Stimulated activated effector memory CD8-positive, alpha-beta T cell treated with anti-CD3 and anti-CD28 coated beads, Interleukin-12 subunit alpha, Interleukin-12 subunit beta, amount 100 ng/mL, for 72 hours (primary cell): ENCODE measurements around the gene HSD17B12.
"Not testable (repeated sequence)": the region's sequence is repeated elsewhere in the genome, so short reads cannot be mapped to it uniquely, and the experiment has no call there.

Experiments
- ATAC-seq: fragments of 150-1000 bp; cut with Tn5 transposase; 2 replicates; pipeline ENCODE4 v1.10.0; 2021
- DNase-seq, 2 donors: peaks; one replicate each; pipeline ENCODE4 v3.0.0; 2021 to 2022; ENCODE audit warnings: low spot score in 2 of 2
- H3K27ac Mint-ChIP-seq: one replicate; pipeline ENCODE4 v1.8.0; 2022; ENCODE audit warnings: mild to moderate bottlenecking, mixed read lengths
- H3K36me3 Mint-ChIP-seq: one replicate; pipeline ENCODE4 v1.8.0; 2022; ENCODE audit warnings: mild to moderate bottlenecking, mixed read lengths
- H3K4me1 Mint-ChIP-seq: one replicate; pipeline ENCODE4 v1.8.0; 2022; ENCODE audit warnings: mixed read lengths
- H3K4me3 Mint-ChIP-seq: one replicate; pipeline ENCODE4 v1.8.0; 2022; ENCODE audit warnings: mild to moderate bottlenecking, mixed read lengths
- H3K9me3 Mint-ChIP-seq: one replicate; pipeline ENCODE4 v1.8.0; 2022; ENCODE audit warnings: mixed read lengths

HSD17B12 gene

DNA sequence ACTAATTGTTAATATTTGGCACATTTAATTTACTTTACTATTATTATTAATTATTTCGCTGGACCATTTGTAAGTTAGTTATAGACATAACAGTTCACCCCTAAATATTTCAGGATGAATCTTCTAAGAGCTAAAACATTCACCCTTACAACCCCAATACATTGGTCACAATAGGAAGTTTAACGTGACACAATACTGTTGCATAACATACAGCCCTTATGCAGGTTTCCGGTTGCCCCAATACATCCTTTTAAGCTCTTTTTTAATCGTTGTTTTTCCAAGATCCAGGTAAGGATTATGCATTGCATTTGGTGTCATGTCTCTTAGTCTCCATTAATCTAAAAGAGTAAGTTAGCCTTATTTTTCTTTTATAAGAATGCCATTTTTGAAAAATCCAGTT is 71.2 kb downstream of the HSD17B12 start:
- ATAC-seq, result no peak
- peaks cover 20% of the 10 kb centered on the region for H3K36me3 Mint-ChIP-seq
- DNase-seq, result no peak

GRCh38 chr11:43756575-43756974 is 76.0 kb downstream of the HSD17B12 start:
- H3K9me3 Mint-ChIP-seq, result no peaks in the 10 kb centered on the region
- ATAC-seq (no peak), DNase-seq (no peak)
- peaks cover 20% of the 10 kb centered on the region for H3K36me3 Mint-ChIP-seq
- H3K27ac Mint-ChIP-seq, result no peak overlapping the region
- no peaks in the 10 kb centered on the region for H3K4me1 Mint-ChIP-seq
- H3K4me3 Mint-ChIP-seq, result no peak overlapping the region

More for the DNA sequence above, 71.2 kb downstream of the HSD17B12 start:
- Mint-ChIP-seq H3K27ac (no peak overlapping the region), H3K4me1 (no peaks in the 10 kb centered on the region), H3K4me3 (no peak overlapping the region), H3K9me3 (peaks cover 6% of the 10 kb centered on the region)

GRCh38 chr11:43758927-43759326 is 78.4 kb downstream of the HSD17B12 start:
- H3K4me1 Mint-ChIP-seq, result no peaks in the 10 kb centered on the region
- no peak for DNase-seq
- no peak overlapping the region for H3K27ac Mint-ChIP-seq
- peaks cover 16% of the 10 kb centered on the region for H3K36me3 Mint-ChIP-seq
- ATAC-seq, result no peak
- H3K9me3 Mint-ChIP-seq, result no peaks in the 10 kb centered on the region
- H3K4me3 Mint-ChIP-seq, result no peak overlapping the region

GRCh38 chr11:43760902-43761301 is 80.4 kb downstream of the HSD17B12 start:
- Mint-ChIP-seq H3K9me3 (peaks cover 12% of the 10 kb centered on the region), H3K36me3 (peaks cover 5% of the 10 kb centered on the region)
- no peak for ATAC-seq

GRCh38 chr11:43765194-43765593 is 84.7 kb downstream of the HSD17B12 start:
- Mint-ChIP-seq H3K4me1 (no peaks in the 10 kb centered on the region), H3K4me3 (no peak overlapping the region), H3K36me3 (peaks cover 5% of the 10 kb centered on the region), H3K9me3 (peaks cover 17% of the 10 kb centered on the region), H3K27ac (no peak overlapping the region)
- DNase-seq (no peak), ATAC-seq (no peak)

More at GRCh38 chr11:43760902-43761301, 80.4 kb downstream of the HSD17B12 start:
- Mint-ChIP-seq H3K4me3 (no peak overlapping the region), H3K27ac (no peak overlapping the region), H3K4me1 (no peaks in the 10 kb centered on the region)
- no peak for DNase-seq

- not testable (repeated sequence) for DNase-seq, H3K4me3 Mint-ChIP-seq
Observed at GRCh38 chr11:43768654-43769053, 88.1 kb downstream of the HSD17B12 start.

GRCh38 chr11:43770173-43770572 is 89.6 kb downstream of the HSD17B12 start:
- no peak overlapping the region for H3K27ac Mint-ChIP-seq

More at GRCh38 chr11:43768654-43769053, 88.1 kb downstream of the HSD17B12 start:
- not testable (repeated sequence) for H3K27ac Mint-ChIP-seq, H3K4me1 Mint-ChIP-seq, H3K36me3 Mint-ChIP-seq, ATAC-seq
- H3K9me3 Mint-ChIP-seq, result peaks cover 17% of the 10 kb centered on the region

GRCh38 chr11:43772733-43773132 is 92.2 kb downstream of the HSD17B12 start:
- no peak overlapping the region for H3K4me3 Mint-ChIP-seq
- ATAC-seq (no peak), DNase-seq (no peak)
- peaks cover 4% of the 10 kb centered on the region for H3K36me3 Mint-ChIP-seq
- H3K9me3 Mint-ChIP-seq, result peaks cover 5% of the 10 kb centered on the region
- no peak overlapping the region for H3K27ac Mint-ChIP-seq
- H3K4me1 Mint-ChIP-seq, result no peaks in the 10 kb centered on the region

More at GRCh38 chr11:43770173-43770572, 89.6 kb downstream of the HSD17B12 start:
- DNase-seq, result no peak
- no peak for ATAC-seq
- Mint-ChIP-seq H3K4me1 (no peaks in the 10 kb centered on the region), H3K4me3 (no peak overlapping the region), H3K9me3 (peaks cover 15% of the 10 kb centered on the region), H3K36me3 (peaks cover 1% of the 10 kb centered on the region)

- H3K27ac Mint-ChIP-seq, result no peak overlapping the region
- peaks cover 5% of the 10 kb centered on the region for H3K36me3 Mint-ChIP-seq
- ATAC-seq, result no peak
- no peak for DNase-seq
- no peaks in the 10 kb centered on the region for H3K4me1 Mint-ChIP-seq
- peaks cover 5% of the 10 kb centered on the region for H3K9me3 Mint-ChIP-seq
- H3K4me3 Mint-ChIP-seq, result no peak overlapping the region
Observed at GRCh38 chr11:43774786-43775185, 94.2 kb downstream of the HSD17B12 start.

- no peak overlapping the region for H3K27ac Mint-ChIP-seq
- DNase-seq, result no peak
- H3K36me3 Mint-ChIP-seq, result peaks cover 5% of the 10 kb centered on the region
- H3K4me1 Mint-ChIP-seq, result no peaks in the 10 kb centered on the region
- peaks cover 15% of the 10 kb centered on the region for H3K9me3 Mint-ChIP-seq
- no peak overlapping the region for H3K4me3 Mint-ChIP-seq
- no peak for ATAC-seq
Observed at GRCh38 chr11:43779306-43779705, 98.8 kb downstream of the HSD17B12 start.

DNA sequence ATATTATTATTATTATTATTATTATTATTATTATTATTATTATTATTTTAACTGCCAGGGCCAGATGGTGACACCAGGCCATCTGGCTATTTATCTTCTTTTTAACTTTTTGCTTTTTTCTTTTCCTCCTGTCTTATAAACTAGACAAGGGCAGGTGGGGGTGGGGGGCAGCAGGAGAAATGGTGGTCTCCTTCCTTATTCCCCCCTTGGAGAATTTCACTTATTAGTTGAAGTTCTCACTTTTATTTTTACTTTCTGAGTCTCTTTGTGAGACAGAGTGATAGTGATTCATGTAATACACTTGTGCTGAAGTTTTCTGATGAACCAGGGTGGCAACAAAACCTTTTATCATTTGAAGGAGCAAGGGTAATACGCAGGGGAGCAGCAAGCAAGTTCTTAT is 103.8 kb downstream of the HSD17B12 start:
- H3K36me3 Mint-ChIP-seq, result no peaks in the 10 kb centered on the region
- peaks cover 15% of the 10 kb centered on the region for H3K9me3 Mint-ChIP-seq
- H3K4me1 Mint-ChIP-seq, result no peaks in the 10 kb centered on the region

DNA sequence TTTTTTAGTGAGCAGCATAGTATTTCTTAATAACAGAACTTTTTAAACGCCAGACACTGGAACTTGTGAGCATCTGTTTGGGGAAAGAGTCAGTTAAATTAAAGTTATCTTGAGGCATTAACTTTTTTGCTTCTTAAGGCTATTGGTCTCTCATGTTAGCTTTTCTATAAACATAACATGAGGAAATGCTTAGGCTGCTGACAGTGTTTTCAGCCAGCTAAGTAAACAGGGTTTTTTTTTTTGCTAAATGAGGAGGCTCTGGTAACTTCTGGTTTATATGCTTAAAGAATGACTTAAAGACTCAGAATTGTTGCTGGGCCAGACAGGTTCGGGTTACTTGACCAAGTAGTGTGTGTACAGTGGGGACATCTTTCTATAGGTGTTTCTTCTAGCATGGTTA is 104.3 kb downstream of the HSD17B12 start:
- H3K27ac Mint-ChIP-seq, result no peak overlapping the region
- no peaks in the 10 kb centered on the region for H3K4me1 Mint-ChIP-seq
- DNase-seq, result no peak
- peaks cover 15% of the 10 kb centered on the region for H3K9me3 Mint-ChIP-seq
- no peak overlapping the region for H3K4me3 Mint-ChIP-seq
- H3K36me3 Mint-ChIP-seq, result no peaks in the 10 kb centered on the region
- ATAC-seq, result no peak

More for the DNA sequence above, 103.8 kb downstream of the HSD17B12 start:
- H3K4me3 Mint-ChIP-seq, result no peak overlapping the region
- DNase-seq (no peak), ATAC-seq (no peak)
- no peak overlapping the region for H3K27ac Mint-ChIP-seq

DNA sequence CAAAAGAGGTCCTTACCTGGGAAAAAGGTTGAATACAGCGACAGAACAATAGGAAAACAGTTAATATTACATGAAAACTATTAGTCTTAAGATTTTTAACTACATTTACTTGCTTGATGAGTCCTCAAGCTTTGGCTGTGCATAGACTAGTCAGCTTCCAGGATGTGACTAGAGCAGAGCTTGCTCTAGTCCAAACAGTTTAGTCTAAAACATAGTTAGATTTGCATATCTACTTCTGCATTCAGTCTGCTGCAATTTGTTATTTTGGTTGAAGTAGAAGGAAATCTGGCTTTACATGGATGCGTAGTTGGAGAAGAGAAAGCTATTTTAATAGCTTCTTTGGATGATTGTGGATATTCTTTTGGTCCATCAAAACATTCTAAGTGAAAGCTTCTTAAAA is 104.8 kb downstream of the HSD17B12 start:
- H3K4me1 Mint-ChIP-seq, result no peaks in the 10 kb centered on the region
- no peaks in the 10 kb centered on the region for H3K36me3 Mint-ChIP-seq
- peaks cover 15% of the 10 kb centered on the region for H3K9me3 Mint-ChIP-seq
- ATAC-seq (no peak), DNase-seq (no peak)
- H3K27ac Mint-ChIP-seq, result no peak overlapping the region
- no peak overlapping the region for H3K4me3 Mint-ChIP-seq

DNA sequence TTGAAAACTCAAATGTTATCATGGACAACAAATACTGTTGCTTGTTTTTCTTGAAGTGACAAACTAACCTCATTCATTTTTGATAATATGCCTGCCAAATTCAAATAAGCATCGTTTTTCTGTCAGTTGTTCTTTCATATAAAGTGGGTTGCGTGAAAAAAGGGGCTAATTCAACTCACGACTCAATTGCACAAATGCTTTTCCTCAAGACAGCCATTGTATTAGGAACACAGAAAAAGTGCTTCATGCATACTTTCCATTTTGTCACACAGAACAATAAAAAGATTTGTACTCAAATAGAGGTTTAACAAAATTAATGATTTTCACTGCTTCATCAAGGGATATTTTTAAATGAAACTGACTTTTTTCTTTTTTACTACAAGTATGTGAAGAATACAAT is 105.5 kb downstream of the HSD17B12 start:
- DNase-seq (no peak), ATAC-seq (no peak)
- Mint-ChIP-seq H3K4me3 (no peak overlapping the region), H3K9me3 (peaks cover 13% of the 10 kb centered on the region), H3K27ac (no peak overlapping the region), H3K36me3 (no peaks in the 10 kb centered on the region), H3K4me1 (no peaks in the 10 kb centered on the region)

DNA sequence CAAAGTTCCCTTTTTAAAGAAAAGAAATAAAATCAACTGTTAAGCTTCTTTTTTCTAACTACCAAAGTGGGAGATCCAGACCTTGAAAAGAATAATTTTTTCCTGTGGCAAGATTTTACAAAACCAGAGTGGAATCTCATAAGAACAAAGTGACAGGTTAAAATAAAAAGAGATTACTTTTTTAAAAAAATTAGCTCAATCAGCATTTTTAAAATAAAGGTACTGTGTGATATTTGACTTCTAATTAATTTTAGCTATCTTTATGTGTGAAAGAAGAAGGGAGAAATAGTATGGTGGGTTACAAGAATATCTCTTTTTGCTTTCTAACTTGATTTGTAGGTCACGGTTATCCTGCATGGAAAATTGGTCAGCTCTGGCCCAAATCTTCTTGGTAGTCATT is 107.3 kb downstream of the HSD17B12 start:
- ATAC-seq (no peak), DNase-seq (no peak)
- Mint-ChIP-seq H3K4me1 (no peaks in the 10 kb centered on the region), H3K4me3 (no peak overlapping the region), H3K9me3 (peaks cover 11% of the 10 kb centered on the region), H3K36me3 (no peaks in the 10 kb centered on the region), H3K27ac (no peak overlapping the region)

GRCh38 chr11:43788421-43788820 is 107.9 kb downstream of the HSD17B12 start:
- Mint-ChIP-seq H3K27ac (no peak overlapping the region), H3K9me3 (peaks cover 10% of the 10 kb centered on the region), H3K36me3 (no peaks in the 10 kb centered on the region), H3K4me3 (no peak overlapping the region), H3K4me1 (no peaks in the 10 kb centered on the region)
- DNase-seq (no peak), ATAC-seq (no peak)
